ENCODE results near the gene ANKRD10. TPM values are rescaled to one million over a fixed set of nuclear protein-coding genes. Genes with fewer than 3 reads are reported as not detected.

The ANKRD10 gene
- total RNA-seq, 1 donor from 2014 or later: 47.0 TPM

- no peak for DNase-seq (ENCODE audit: low read depth in 2 of 2)
These were observed 83.2 kb downstream of the ANKRD10 start for GRCh38 chr13:110831437-110832204.

GRCh38 chr13:110830800-110831371, 84.0 kb downstream of the ANKRD10 start:
- no peak for DNase-seq (ENCODE audit: low read depth in 2 of 2)

GRCh38 chr13:110830331-110830730, 84.5 kb downstream of the ANKRD10 start:
- no peak for DNase-seq (ENCODE audit: low read depth in 2 of 2)

GRCh38 chr13:110829486-110829885, 85.4 kb downstream of the ANKRD10 start:
- DNase-seq (ENCODE audit: low read depth in 2 of 2): no peak

GRCh38 chr13:110828705-110829104, 86.2 kb downstream of the ANKRD10 start:
- DNase-seq (ENCODE audit: low read depth in 2 of 2): no peak

Other genes with a start within 250 kb of the ANKRD10 start
- 34.0 and 51.6 TPM in 2 replicates for gene CARS2, start 209.0 kb downstream of the ANKRD10 start, total RNA-seq
- 8.5 and 13.5 TPM in 2 replicates for gene ING1, start 201.4 kb downstream of the ANKRD10 start, total RNA-seq
- gene ARHGEF7, start 200.2 kb upstream of the ANKRD10 start, total RNA-seq: 176 and 179 TPM in 2 replicates